SU-DHL-6 (cell line): ENCODE results near the gene MUC2.

Experiments used
- H2AFZ ChIP-seq: fragments of 200-600 bp; sonication (generic); 2 replicates; pipeline ENCODE4 v1.6.1; 2014; ENCODE audit warnings: low read depth, mild to moderate bottlenecking, moderate library complexity, mixed read lengths, antibody characterized with exemption, low read length; ENCODE audit not compliant: severe bottlenecking
- H3F3A ChIP-seq: fragments of 200-600 bp; shearing (Covaris generic); 2 replicates; pipeline ENCODE4 v1.6.0; 2016; ENCODE audit warnings: antibody characterized with exemption, mild to moderate bottlenecking; ENCODE audit not compliant: insufficient read depth
- H3K27ac ChIP-seq: fragments of 200-600 bp; sonication (generic); 2 replicates; pipeline ENCODE4 v1.5.1; 2016; ENCODE audit warnings: low read depth, mild to moderate bottlenecking, low read length, moderate library complexity, mixed read lengths
- H3K27me3 ChIP-seq: fragments of 200-600 bp; sonication (generic), shearing (Covaris generic); 2 replicates; pipeline ENCODE4 v1.6.0; 2014; ENCODE audit warnings: mild to moderate bottlenecking, low read length
- H3K36me3 ChIP-seq: fragments of 200-600 bp; sonication (generic); 2 replicates; pipeline ENCODE4 v1.6.1; 2014; ENCODE audit warnings: mild to moderate bottlenecking, low read length, mixed read lengths
- H3K4me2 ChIP-seq: fragments of 300-600, 200-600 bp; shearing (Covaris generic), sonication (generic); 2 replicates; pipeline ENCODE4 v1.6.0; 2014; ENCODE audit warnings: low read length, low read depth, mild to moderate bottlenecking; ENCODE audit not compliant: poor library complexity, severe bottlenecking
- H3K4me3 ChIP-seq: fragments of 200-600 bp; sonication (generic); 2 replicates; pipeline ENCODE4 v1.5.1; 2014; ENCODE audit warnings: antibody characterized with exemption, low read length, mild to moderate bottlenecking, mixed read lengths; ENCODE audit not compliant: insufficient read depth, poor library complexity, severe bottlenecking
- H3K79me2 ChIP-seq: fragments of 200-600 bp; sonication (generic); 2 replicates; pipeline ENCODE4 v1.6.1; 2014; ENCODE audit warnings: mild to moderate bottlenecking, low read length, moderate library complexity; ENCODE audit not compliant: insufficient read depth
- H3K9ac ChIP-seq: fragments of 200-600 bp; sonication (generic); 2 replicates; pipeline ENCODE4 v1.7.0; 2014; ENCODE audit warnings: mild to moderate bottlenecking, low read length
- H3K9me2 ChIP-seq: fragments of 200-600 bp; sonication (generic); replicated peaks from 2 replicates; pipeline ENCODE4 v1.6.1; 2014; ENCODE audit warnings: low read length; ENCODE audit not compliant: insufficient read depth
- H3K9me3 ChIP-seq: fragments of 200-600 bp; sonication (generic); 2 replicates; pipeline ENCODE4 v1.6.1; 2014; ENCODE audit warnings: low read length, mixed read lengths; ENCODE audit not compliant: insufficient read depth
- H4K20me1 ChIP-seq: fragments of 200-600 bp; sonication (generic); 2 replicates; pipeline ENCODE4 v1.6.1; 2014; ENCODE audit warnings: low read depth, mild to moderate bottlenecking, antibody characterized with exemption, low read length, moderate library complexity, mixed read lengths
- CTCF ChIP-seq: fragments of 200-600 bp; sonication (generic); IDR thresholded peaks from one replicate; pipeline ENCODE4 v1.5.1; 2017; ENCODE audit warnings: antibody characterized with exemption, mild to moderate bottlenecking, low read length, moderate library complexity; ENCODE audit not compliant: insufficient read depth, poor library complexity, severe bottlenecking
- EZH2phosphoT487 ChIP-seq: fragments of 200-600 bp; sonication (generic), shearing (Covaris generic); conservative IDR thresholded peaks from 2 replicates; pipeline ENCODE4 v1.6.1; 2018; ENCODE audit warnings: mild to moderate bottlenecking, antibody characterized with exemption, low read length, moderate library complexity, mixed read lengths

MUC2 gene

GRCh38 chr11:1087279-1087960 is 12.7 kb downstream of the MUC2 start:
- Histone ChIP-seq H3K36me3 (no peaks in the 10 kb centered on the region), H3F3A (no peaks in the 10 kb centered on the region), H3K27ac (no peak overlapping the region), H2AFZ (no peak overlapping the region), H3K9me3 (no peaks in the 10 kb centered on the region), H3K4me2 (no peak overlapping the region), H3K79me2 (no peaks in the 10 kb centered on the region), H3K9ac (no peak overlapping the region), H3K4me3 (no peak overlapping the region), H3K27me3 (no peaks in the 10 kb centered on the region), H3K9me2 (no peaks in the 10 kb centered on the region), H4K20me1 (no peaks in the 10 kb centered on the region)
- TF ChIP-seq EZH2phosphoT487 (no peak), CTCF (no peak)

- Histone ChIP-seq H3K27me3 (no peaks in the 10 kb centered on the region), H3K9me3 (no peaks in the 10 kb centered on the region), H4K20me1 (no peaks in the 10 kb centered on the region), H3K36me3 (no peaks in the 10 kb centered on the region), H3F3A (no peaks in the 10 kb centered on the region), H3K9ac (no peak overlapping the region), H2AFZ (no peak overlapping the region), H3K4me3 (no peak overlapping the region), H3K79me2 (no peaks in the 10 kb centered on the region), H3K27ac (no peak overlapping the region), H3K4me2 (no peak overlapping the region), H3K9me2 (no peaks in the 10 kb centered on the region)
- TF ChIP-seq EZH2phosphoT487 (no peak), CTCF (no peak)
Observed at GRCh38 chr11:1087961-1088926, 13.6 kb downstream of the MUC2 start.

GRCh38 chr11:1088927-1089737 is 14.5 kb downstream of the MUC2 start:
- no peaks in the 10 kb centered on the region for H3K79me2 ChIP-seq
- no peaks in the 10 kb centered on the region for H3K9me2 ChIP-seq
- no peak overlapping the region for H3K4me2 ChIP-seq
- no peak overlapping the region for H3K9ac ChIP-seq
- no peaks in the 10 kb centered on the region for H3F3A ChIP-seq
- no peaks in the 10 kb centered on the region for H3K9me3 ChIP-seq
- H3K27me3 ChIP-seq = no peaks in the 10 kb centered on the region
- H3K4me3 ChIP-seq = no peak overlapping the region
- no peak overlapping the region for H2AFZ ChIP-seq
- TF ChIP-seq EZH2phosphoT487 = no peak
- no peak for TF ChIP-seq CTCF
- no peaks in the 10 kb centered on the region for H3K36me3 ChIP-seq
- no peak overlapping the region for H3K27ac ChIP-seq
- H4K20me1 ChIP-seq = no peaks in the 10 kb centered on the region
